ENCODE measurements around the gene FAM32A. TPM values are rescaled to one million over a fixed set of nuclear protein-coding genes. Genes with fewer than 3 reads are reported as not detected.

The FAM32A gene
- total and polyA plus RNA-seq, 10 of the 15 experiments (the other 5 are each of a cell fraction or from before 2014, with no cell fraction given), result 33.3 to 116 (median 71.9) TPM

- DNase-seq (ENCODE audit: low read depth, low spot score), result no peak
Observed at GRCh38 chr19:16188521-16188920, 3.3 kb downstream of the FAM32A start.

More at GRCh38 chr19:16188521-16188920, 3.3 kb downstream of the FAM32A start:
- SMC1A ChIA-PET (ENCODE audit: uncharacterized antibody, unreplicated experiment), result interaction anchor here (1.1 kb wide), 1 partner anchor 9 kb away, joined by 5 read pairs; the partner anchor contains the start of gene AP1M1
- TSS peak; percentile 27 for BruUV-seq (replicated peaks)
- no peak for FAIRE-seq
- 82% methylated on average over 3 of the region's 3 CpGs for WGBS (ENCODE audit: insufficient coverage, insufficient replicate concordance, low lambda C conversion rate, missing lambda C conversion rate)
- in situ Hi-C loops (cut with MboI), result loop anchor here (5.0 kb wide), 2 partner anchors 146 to 561 kb away; no protein-coding TSS in a partner anchor
- POLR2A ChIA-PET, result interaction anchor here (0.6 kb wide), 1 partner anchor 362 kb away, joined by 7 read pairs; no protein-coding TSS in a partner anchor
- CTCF ChIA-PET, result interaction anchor here (0.7 to 5.1 kb wide), 5 partner anchors 9 to 607 kb away, joined by 3 to 61 read pairs (median 5); partner anchors contain the start of gene AP1M1
- Histone ChIP-seq H3K4me3 (no peak overlapping the region), H3K4me2 (ENCODE audit: control insufficient read depth, insufficient read depth) (no peak overlapping the region), H3K9me3 (replicated peaks; ENCODE audit: control insufficient read depth, insufficient read depth, low read length) (no peaks in the 10 kb centered on the region), H2AFZ (ENCODE audit: control insufficient read depth, low read depth, low read length) (no peak overlapping the region), H4K20me1 (ENCODE audit: control insufficient read depth, insufficient read depth) (no peaks in the 10 kb centered on the region), H3K27ac (ENCODE audit: control insufficient read depth, insufficient read depth) (no peak overlapping the region), H3K79me2 (ENCODE audit: control insufficient read depth, insufficient read depth, low read length) (peaks cover 16% of the 10 kb centered on the region), H3K9ac (ENCODE audit: control insufficient read depth, insufficient read depth, low read length) (no peak overlapping the region), H3K36me3 (ENCODE audit: control insufficient read depth in 2 of 2, insufficient read depth in 2 of 2, low read length in 1 of 2) (peaks cover 13 to 18% of the 10 kb centered on the region in 2 experiments), H3K27me3 (replicated peaks in 1 of 2; ENCODE audit: control insufficient read depth in 2 of 2, insufficient read depth in 2 of 2, low read length in 1 of 2) (no peaks in the 10 kb centered on the region), H3K4me1 (ENCODE audit: control insufficient read depth, insufficient read depth, low read length) (peaks cover 2% of the 10 kb centered on the region; the same call in 1 of the 2 replicates)
- TF ChIP-seq YBX1 (IDR thresholded peaks at IDR 0.05) (no peak), ZBED1 (IDR thresholded peaks at IDR 0.05; ENCODE audit: borderline replicate concordance) (no peak), CHD4 (IDR thresholded peaks at IDR 0.05) (no peak), RELA (IDR thresholded peaks at IDR 0.05; ENCODE audit: borderline replicate concordance, partially characterized antibody) (no peak), RFX5 (IDR thresholded peaks at IDR 0.05; ENCODE audit: low read depth, low read length) (no peak), ATF7 (IDR thresholded peaks at IDR 0.05; ENCODE audit: low read depth) (no peak), BACH1 (IDR thresholded peaks at IDR 0.05; ENCODE audit: borderline replicate concordance) (no peak), TAF1 (IDR thresholded peaks at IDR 0.05; ENCODE audit: borderline replicate concordance, low read depth, low read length) (no peak), MTA2 (IDR thresholded peaks at IDR 0.05; ENCODE audit: low read depth) (no peak), E4F1 (IDR thresholded peaks at IDR 0.05; ENCODE audit: borderline replicate concordance, partially characterized antibody) (no peak), MEF2A (IDR thresholded peaks at IDR 0.05; ENCODE audit: insufficient read depth, low read depth, low read length) (no peak)
- TF ChIP-seq, protein P1, sequence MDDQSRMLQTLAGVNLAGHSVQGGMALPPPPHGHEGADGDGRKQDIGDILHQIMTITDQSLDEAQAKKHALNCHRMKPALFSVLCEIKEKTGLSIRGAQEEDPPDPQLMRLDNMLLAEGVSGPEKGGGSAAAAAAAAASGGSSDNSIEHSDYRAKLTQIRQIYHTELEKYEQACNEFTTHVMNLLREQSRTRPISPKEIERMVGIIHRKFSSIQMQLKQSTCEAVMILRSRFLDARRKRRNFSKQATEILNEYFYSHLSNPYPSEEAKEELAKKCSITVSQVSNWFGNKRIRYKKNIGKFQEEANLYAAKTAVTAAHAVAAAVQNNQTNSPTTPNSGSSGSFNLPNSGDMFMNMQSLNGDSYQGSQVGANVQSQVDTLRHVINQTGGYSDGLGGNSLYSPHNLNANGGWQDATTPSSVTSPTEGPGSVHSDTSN (IDR thresholded peaks at IDR 0.05; ENCODE audit: insufficient replicate concordance, low read depth, low read length), result no peak
- TF ChIP-seq, protein P2, sequence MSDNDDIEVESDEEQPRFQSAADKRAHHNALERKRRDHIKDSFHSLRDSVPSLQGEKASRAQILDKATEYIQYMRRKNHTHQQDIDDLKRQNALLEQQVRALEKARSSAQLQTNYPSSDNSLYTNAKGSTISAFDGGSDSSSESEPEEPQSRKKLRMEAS (IDR thresholded peaks at IDR 0.05; ENCODE audit: low read depth, low read length), result no peak
- no peak for ATAC-seq
- RAD21 ChIA-PET (ENCODE audit: unreplicated experiment), result interaction anchor here (0.6 kb wide), 1 partner anchor 129 kb away, joined by 3 read pairs; no protein-coding TSS in a partner anchor
- intact Hi-C loops (cut with micrococcal nuclease; ENCODE audit: unreplicated experiment), result no loop called here
